Vagina (tissue), 2 donors: ENCODE measurements around the gene ZNF292.

Experiments
- CTCF ChIP-seq, 3 experiments: fragments of 450-650 bp in 2 of 3; fragments of 200-600 bp in 1 of 3; sonication (generic) in 1 of 3; IDR thresholded peaks; one replicate each; pipeline ENCODE4 v1.5.1; 2017 to 2019; ENCODE audit warnings: antibody characterized with exemption in 3 of 3, mild to moderate bottlenecking in 2 of 3, moderate library complexity in 2 of 3
- POLR2A ChIP-seq, 2 donors: fragments of 450-650 bp; IDR thresholded peaks; one replicate each; pipeline ENCODE4 v1.6.1; 2017; ENCODE audit warnings: antibody characterized with exemption in 2 of 2, mild to moderate bottlenecking in 2 of 2, moderate library complexity in 2 of 2

GRCh38 chr6:87274660-87275274 is 119.4 kb downstream of the ZNF292 start:
- no peak for TF ChIP-seq POLR2A (IDR thresholded peaks at IDR 0.05)
- TF ChIP-seq CTCF (IDR thresholded peaks at IDR 0.05) = no peak
